A673 (cell line): ENCODE data around the gene MAGI1.

Source experiments
- EZH2 ChIP-seq: fragments of 200-600 bp; sonication (generic); IDR thresholded peaks from 2 replicates; pipeline ENCODE4 v1.6.1; 2017; ENCODE audit warnings: borderline replicate concordance, low read depth, mild to moderate bottlenecking, mixed read lengths, antibody characterized with exemption, low read length; ENCODE audit not compliant: poor library complexity, severe bottlenecking
- TF ChIP-seq, protein P1 (sequence below): fragments of 300-800, 200-600 bp; sonication (generic); conservative IDR thresholded peaks from 2 replicates; pipeline ENCODE4 v1.5.1; 2017; ENCODE audit warnings: low read depth, mild to moderate bottlenecking, antibody characterized with exemption, low read length, moderate library complexity, mixed read lengths

DNA sequence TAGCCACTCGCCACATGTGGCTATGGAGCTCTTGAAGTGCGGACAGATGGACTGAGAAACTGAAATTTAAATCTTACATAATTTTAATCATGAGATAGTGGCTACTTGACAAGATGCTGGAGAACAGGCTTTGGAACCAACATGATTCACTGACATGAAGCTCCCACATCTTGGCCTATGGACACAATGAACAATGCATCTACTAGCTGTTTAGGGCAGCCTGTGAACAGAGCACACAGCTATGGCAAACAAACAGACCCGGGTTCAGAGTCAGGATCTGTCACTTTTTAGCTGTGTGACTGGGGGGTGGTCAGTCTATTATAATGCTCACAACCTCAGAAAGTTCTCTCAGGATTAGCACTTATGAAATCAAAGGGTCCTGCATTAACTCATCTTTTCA lies 616.6 kb downstream of the MAGI1 start:
- TF ChIP-seq, protein P1, sequence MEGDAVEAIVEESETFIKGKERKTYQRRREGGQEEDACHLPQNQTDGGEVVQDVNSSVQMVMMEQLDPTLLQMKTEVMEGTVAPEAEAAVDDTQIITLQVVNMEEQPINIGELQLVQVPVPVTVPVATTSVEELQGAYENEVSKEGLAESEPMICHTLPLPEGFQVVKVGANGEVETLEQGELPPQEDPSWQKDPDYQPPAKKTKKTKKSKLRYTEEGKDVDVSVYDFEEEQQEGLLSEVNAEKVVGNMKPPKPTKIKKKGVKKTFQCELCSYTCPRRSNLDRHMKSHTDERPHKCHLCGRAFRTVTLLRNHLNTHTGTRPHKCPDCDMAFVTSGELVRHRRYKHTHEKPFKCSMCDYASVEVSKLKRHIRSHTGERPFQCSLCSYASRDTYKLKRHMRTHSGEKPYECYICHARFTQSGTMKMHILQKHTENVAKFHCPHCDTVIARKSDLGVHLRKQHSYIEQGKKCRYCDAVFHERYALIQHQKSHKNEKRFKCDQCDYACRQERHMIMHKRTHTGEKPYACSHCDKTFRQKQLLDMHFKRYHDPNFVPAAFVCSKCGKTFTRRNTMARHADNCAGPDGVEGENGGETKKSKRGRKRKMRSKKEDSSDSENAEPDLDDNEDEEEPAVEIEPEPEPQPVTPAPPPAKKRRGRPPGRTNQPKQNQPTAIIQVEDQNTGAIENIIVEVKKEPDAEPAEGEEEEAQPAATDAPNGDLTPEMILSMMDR: no peak
- TF ChIP-seq EZH2: no peak
